ENCODE measurements around the gene WDR18.

WDR18 gene

GRCh38 chr19:1009041-1009980 is 25.2 kb downstream of the WDR18 start:
- no peak for DNase-seq

DNA sequence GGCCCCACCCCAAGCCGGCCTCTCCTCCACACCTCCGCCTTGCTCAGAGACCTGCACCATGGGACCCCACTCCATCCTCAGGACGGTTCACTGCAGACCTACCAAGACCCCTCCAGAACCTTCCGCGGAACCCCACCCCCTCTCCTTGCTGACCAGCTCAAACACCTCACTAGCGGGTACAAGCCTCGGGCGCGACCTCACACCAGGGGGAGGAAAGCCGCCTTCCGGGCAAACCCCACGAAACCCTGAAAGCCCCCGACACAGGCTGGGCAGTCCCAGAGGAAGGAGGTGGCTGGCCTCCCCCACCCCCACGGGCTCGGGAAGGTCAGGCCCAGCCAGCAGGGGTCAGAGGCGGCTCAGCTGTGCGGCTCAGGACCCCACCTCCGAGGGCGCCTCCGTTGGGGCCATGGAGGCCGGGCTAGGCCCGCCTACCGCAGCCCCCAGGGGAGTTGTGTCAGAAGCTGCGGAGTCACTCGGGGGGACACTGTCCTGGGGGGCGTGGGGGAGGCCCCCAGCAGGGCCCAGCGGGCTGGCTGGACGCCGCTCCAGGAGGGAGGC is 25.9 kb downstream of the WDR18 start:
- DNase-seq = no peak

- no peak for DNase-seq
Observed at GRCh38 chr19:1010586-1011510, 26.7 kb downstream of the WDR18 start.

DNA sequence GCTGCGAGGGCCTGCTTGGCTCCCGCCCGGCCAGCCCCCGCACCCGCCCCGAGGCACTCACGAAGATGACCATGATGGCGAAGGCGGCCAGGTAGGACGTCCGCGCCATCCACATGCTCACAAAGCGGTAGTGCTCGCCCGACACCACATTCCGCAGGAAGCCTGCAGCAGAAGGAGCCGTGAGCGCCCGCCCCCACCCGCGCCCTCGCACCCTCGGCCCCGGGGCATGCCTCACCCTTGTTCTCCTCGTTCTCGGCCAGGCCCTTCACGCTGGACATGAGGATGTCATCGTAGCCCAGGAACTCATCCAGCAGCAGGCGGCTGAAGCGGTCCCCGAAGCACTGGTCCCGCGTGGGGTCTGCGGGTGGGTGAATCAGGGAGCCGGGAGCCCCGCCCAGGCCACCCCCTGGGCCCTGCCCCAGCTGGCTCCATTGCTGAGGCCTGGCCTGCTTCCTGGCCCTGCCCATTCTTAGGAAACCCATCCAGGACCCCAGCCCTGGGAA is 27.7 kb downstream of the WDR18 start:
- DNase-seq = no peak

- no peak for DNase-seq
Observed at GRCh38 chr19:1012334-1012733, 28.2 kb downstream of the WDR18 start.

DNA sequence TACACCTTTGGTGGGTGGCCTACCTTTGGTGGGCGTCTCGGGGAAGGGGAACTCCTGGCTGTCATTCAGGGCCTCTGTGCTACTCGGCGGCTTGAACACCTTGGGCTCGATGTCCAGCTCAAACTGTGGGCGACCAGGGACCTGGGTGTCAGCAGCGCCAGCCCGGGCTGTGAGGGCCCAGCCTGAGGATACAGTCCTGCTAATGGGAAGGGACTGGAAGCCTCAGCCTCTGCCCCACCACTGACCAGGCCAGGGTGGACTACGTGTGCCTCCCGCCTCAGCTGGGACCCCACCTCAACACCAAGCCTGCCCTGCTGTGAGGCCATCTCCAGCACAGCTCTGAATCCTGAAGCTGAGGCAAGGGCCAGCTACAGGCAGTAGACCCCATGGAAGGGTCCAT is 29.1 kb downstream of the WDR18 start:
- DNase-seq = no peak

DNA sequence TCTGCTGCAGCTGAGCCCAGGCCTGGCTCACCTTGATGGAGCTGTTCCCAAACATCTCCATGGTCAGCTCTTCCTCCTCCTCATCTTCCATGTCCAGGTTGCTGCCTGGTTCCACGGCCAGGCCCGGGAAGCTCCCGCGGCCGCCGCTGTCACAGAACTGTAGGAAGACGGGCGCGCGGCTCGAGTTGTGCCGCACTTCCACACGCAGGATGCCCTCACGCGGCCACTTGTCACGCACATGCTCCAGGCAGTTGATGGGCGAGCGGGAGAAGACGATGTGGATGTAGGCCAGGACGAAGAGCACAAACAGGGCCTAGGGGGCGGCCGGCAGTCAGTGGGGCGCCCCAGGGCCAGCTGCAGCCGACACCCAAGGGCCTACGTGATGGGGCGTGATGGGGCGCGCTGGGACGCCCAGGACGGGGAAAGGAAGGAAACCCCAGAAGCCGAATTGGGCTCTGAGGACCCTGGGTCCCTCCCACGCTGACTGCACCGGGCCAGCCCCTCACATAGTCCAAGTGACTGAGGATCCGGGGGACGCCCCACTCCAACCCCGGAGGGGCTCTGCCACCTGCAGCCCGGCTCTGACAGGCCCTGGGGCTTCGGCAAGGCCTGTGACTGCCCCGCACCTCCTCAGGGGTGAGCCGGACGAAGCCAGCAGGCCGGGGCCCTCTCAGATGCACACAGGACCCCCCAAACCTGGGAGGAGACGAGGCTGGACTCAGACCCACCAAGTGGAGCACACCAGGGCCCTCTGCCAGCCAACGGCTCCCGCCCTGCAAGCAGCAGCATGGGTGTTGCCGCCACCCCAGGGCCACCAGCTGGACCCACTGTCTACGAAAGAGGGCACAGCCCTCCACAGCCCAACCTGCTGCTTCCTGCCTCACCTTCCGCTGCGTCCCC is 30.3 kb downstream of the WDR18 start:
- DNase-seq = no peak

DNA sequence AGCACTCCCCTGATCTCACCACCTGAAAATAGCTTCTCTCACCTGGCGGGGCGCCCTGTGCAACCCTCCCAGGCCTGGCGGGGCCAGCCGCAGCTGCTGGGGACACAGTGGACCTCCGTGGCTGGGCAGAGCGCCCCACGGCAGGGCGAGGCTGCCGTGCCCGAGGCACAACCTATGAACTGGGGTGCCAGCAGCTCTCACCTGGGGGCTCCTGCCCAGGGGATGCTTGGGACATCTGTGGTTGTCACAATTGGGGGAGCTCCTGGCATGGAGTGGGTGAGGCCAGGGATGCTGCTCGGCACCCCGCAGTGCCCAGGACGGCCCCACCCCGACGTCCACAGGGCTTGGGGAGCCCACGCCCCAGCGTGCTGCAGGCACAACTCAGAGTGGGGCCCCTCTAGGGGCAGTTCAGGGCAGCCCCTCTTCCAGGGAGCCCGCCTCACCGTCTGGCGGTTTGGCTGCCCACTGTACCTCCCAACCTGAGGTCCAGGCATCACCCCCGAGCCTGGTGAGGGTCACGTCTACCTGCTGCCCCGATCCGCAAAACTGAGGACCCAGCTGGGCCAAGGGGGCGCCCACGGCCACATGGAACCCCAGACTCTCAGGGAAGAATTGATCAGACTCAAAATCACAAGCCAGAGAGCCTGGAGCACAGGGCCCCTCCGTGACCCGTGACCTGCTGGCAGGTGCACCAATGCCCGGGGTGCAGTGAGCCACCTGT is 31.1 kb downstream of the WDR18 start:
- no peak for DNase-seq

DNA sequence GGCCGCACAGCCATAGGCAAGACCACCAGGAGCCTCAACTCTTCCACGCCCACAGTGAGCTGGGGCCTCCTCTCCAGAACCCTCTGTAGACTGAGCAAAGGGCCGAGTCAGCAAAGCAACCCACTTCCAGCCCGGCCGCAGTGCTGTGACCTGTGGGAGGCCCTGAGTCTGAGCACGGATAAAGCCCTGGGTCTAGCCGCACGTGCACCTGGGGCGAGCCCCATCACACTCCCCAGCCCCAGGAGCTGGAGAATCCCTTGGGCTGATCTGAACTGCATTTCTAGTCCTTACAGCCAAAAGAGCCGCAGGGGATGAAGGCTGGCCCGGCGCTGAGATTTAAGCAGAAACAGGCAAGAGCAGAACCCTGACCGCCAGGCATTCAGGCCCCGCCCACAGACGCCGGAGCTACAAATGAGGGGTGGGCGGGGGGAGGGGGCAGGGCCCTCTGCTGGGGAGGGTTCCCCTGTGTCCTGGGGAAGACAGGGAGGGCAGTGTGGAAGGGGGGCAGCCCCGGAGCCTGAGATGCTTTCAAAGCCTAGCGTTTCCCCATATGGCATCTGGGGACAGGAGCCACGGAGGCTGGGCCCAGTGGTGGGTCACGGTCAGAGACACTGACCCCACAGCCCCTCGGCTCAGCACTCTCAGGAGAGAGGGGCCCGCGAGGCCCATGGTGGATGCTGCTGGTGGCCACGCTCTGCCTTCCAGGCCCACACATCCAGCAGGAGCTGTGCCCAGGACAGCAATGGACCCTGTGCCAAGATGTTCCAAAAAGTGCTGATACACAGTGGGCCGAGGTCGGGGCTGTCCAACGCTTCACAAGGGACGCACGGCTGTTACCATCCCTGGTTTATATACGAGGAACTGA is 31.9 kb downstream of the WDR18 start:
- no peak for DNase-seq

GRCh38 chr19:1016647-1017114 is 32.5 kb downstream of the WDR18 start:
- no peak for DNase-seq

- DNase-seq = no peak
Observed at GRCh38 chr19:1017115-1017905, 33.2 kb downstream of the WDR18 start.

DNA sequence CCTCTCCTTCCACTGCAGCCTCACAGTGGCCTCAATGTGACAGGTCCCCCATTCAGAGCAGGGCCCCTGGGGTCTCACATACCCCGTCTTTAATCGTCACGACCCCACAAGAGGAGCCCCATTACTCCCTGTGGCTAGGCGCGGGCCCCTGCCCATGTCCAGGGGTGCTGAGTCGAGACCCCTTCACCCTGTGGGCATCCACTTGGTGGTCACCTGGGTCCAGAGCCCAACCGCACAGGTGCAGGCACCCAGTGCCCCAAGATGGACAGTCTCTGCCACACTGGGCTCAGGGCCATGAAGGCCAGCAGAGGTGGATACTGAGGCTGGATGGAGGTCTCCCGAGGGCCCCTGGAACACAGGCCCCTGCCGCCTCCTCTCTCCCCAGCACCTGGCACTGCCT is 33.8 kb downstream of the WDR18 start:
- DNase-seq = no peak

- DNase-seq = no peak
Observed at GRCh38 chr19:1018393-1018792, 34.2 kb downstream of the WDR18 start.

DNA sequence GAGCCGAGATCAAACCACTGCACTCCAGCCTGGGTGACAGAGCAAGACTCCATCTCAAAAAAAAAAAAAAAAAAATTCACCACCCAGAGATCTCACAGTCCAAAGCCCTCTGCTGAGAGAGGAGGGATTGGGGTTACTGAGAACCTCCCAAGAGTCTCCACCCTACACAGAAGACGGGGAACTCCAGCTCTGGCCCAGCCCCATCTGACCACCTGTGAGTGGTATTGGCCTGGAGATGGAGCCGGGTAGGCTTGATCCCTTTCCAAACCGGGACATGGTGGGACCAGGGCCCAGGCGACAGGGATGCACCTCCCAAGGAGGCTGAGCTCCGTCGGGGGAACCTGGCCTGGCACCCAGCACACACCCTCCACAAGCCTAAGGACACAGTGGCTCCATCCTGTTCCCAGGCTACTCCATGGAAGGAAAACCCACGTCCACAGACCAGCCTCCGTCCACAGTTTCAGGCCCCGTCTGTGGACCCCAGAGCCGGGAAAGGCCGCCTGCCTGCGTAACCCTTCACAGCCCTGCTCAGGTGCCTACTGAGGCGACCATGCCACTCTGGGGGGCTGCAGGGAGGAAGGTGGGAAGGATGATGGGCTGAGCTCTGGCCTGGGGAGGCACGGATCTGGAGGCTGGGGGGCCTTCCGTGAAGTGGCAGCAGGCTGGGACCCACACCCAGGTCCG is 34.9 kb downstream of the WDR18 start:
- DNase-seq = no peak

DNA sequence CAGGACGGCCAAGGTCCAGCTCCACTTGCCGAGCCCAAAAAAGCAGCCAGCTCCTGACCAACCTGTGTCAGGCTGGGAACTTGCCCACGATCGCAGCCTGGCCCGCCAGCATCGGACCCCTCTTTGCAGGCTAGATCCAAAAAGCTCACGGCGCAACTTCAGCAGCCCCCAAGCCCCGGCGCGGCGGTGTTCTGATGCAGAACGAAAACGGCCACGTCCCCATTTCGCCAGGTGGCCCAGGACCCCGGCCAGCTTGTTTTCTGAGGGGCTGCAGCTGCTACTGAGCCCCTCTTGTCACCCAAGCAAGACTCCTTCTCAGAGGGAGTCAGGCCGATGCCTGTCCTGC is 35.4 kb downstream of the WDR18 start:
- no peak for DNase-seq

DNA sequence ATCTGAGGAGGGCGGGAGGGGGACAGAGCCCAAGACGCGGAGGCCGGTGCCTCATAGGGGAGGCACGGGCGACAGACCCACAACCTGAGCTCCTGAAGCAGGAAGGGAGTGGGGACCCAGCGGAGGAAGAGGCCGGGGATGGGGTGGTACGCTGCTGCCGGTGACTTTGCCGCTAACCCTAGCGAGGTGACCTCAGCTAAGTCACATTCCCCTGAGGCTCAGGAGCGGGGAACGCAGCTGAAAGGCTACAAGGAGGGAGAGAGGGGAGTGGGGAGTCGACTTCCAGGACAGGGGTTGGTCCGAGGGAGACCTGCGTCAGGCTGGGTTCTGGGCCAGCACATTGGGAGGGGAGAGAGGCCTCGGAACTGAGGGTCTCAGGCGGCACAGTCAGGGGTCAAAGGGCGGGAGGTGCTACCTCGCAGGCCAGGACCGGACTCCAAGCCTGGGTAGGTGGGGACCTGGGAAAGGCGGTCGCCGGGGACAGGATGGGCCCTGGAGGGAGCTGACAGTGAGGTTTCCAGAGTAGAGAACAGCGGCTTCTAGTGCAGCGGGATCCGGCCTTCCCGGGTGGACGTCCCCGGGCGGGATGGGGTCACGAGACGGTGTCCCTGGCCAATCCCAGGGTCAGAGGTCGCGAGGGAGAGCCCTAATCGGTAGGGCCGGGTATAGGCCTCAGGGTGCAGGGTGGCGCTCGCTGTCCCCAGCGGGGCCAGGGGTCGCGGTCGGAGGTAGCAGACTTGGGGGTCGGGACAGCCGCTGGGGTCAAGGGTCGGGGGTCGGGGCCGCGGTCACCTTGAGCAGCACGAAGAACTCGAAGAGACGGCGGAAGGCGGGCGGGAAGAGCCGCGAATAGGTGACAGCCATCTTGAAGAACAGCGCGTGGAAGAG is 36.1 kb downstream of the WDR18 start:
- peak in 1 of 6 experiments; percentile 52 for DNase-seq

- DNase-seq = peak in 5 of 6 experiments; percentile 90 to 98 (median 95)
Observed at GRCh38 chr19:1020868-1021425, 36.8 kb downstream of the WDR18 start, which contains the start of gene TMEM259. Gene TMEM259, minus strand, starts transcription at chr19:1021123. Its CDS starts 127 bp downstream, at chr19:1020996.
